A673 (cell line): ENCODE data around the gene PTPN18. TPM values are rescaled to one million over a fixed set of nuclear protein-coding genes. Genes with fewer than 3 reads are reported as not detected.

ENCODE experiments used
- BruUV-seq: library from RNA; stranded (reverse); fragments of 400-500 nt; replicated peaks from 2 replicates; lab custom pipeline; 2021; lab: Mats Ljungman, UMichigan
- CTCF ChIA-PET: fragments of 300-600 bp; sonication (Branson Sonifier 250); formaldehyde crosslinking; loops from one replicate; lab custom pipeline; 2022; ENCODE audit warnings: antibody characterized with exemption; lab: Charles Lee
- POLR2A ChIA-PET: fragments of 300-600 bp; sonication (Branson Sonifier 250); formaldehyde crosslinking; loops from one replicate; lab custom pipeline; 2022; ENCODE audit warnings: antibody characterized with exemption; ENCODE audit not compliant: low non-redundant PET; lab: Charles Lee
- DNase-seq: peaks from one replicate; pipeline ENCODE4 v3.0.0-alpha.2; 2015; ENCODE audit warnings: low spot score
- H3K27ac ChIP-seq: fragments of 200-600 bp; sonication (generic); 2 replicates; pipeline ENCODE4 v1.5.1; 2016; ENCODE audit warnings: mixed run types, low read depth, mild to moderate bottlenecking, mixed read lengths, antibody characterized with exemption, low read length; ENCODE audit not compliant: poor library complexity, severe bottlenecking
- H3K27me3 ChIP-seq: fragments of 200-600 bp; sonication (generic); replicated peaks from 2 replicates; pipeline ENCODE4 v1.6.1; 2017; ENCODE audit warnings: mixed run types, low read depth, mild to moderate bottlenecking, mixed read lengths, antibody characterized with exemption, low read length; ENCODE audit not compliant: insufficient read depth, poor library complexity
- H3K36me3 ChIP-seq: fragments of 200-600 bp; sonication (generic); 2 replicates; pipeline ENCODE4 v1.6.1; 2016; ENCODE audit warnings: mixed run types, mild to moderate bottlenecking, mixed read lengths, antibody characterized with exemption, low read length; ENCODE audit not compliant: insufficient read depth, poor library complexity, severe bottlenecking
- H3K4me1 ChIP-seq: fragments of 200-600 bp; sonication (generic); 2 replicates; pipeline ENCODE4 v1.6.1; 2017; ENCODE audit warnings: mixed run types, mild to moderate bottlenecking, mixed read lengths, antibody characterized with exemption, low read length; ENCODE audit not compliant: insufficient read depth, poor library complexity, severe bottlenecking
- H3K4me3 ChIP-seq: fragments of 200-600 bp; sonication (generic); 2 replicates; pipeline ENCODE4 v1.5.1; 2016; ENCODE audit warnings: low read depth, mixed run types, mild to moderate bottlenecking, mixed read lengths, low read length; ENCODE audit not compliant: poor library complexity, severe bottlenecking
- H3K9me3 ChIP-seq: fragments of 200-600 bp; sonication (generic); 2 replicates; pipeline ENCODE4 v1.6.1; 2016; ENCODE audit warnings: mixed run types, low read depth, mild to moderate bottlenecking, mixed read lengths, antibody characterized with exemption, low read length; ENCODE audit not compliant: poor library complexity, severe bottlenecking
- CTCF ChIP-seq: fragments of 300-800, 200-600 bp; sonication (generic); conservative IDR thresholded peaks from 2 replicates; pipeline ENCODE4 v1.5.1; 2017; ENCODE audit warnings: low read depth, mild to moderate bottlenecking, antibody characterized with exemption, low read length, moderate library complexity, mixed read lengths
- EZH2 ChIP-seq: fragments of 200-600 bp; sonication (generic); IDR thresholded peaks from 2 replicates; pipeline ENCODE4 v1.6.1; 2017; ENCODE audit warnings: borderline replicate concordance, low read depth, mild to moderate bottlenecking, mixed read lengths, antibody characterized with exemption, low read length; ENCODE audit not compliant: poor library complexity, severe bottlenecking
- intact Hi-C: fragments of 100-400 bp; cut with micrococcal nuclease; formaldehyde crosslinking; loops from one replicate; pipeline ENCODE4 v1.10.0; 2022; ENCODE audit not compliant: unreplicated experiment
- total RNA-seq: library from RNA; stranded (reverse); gene quantifications from 2 replicates; pipeline ENCODE4 v1.2.3, GENCODE V29; 2021

PTPN18 gene
- total RNA-seq, 1 experiment from 2014 or later = 3.2 TPM

GRCh38 chr2:130366720-130367119, 10.9 kb downstream of the PTPN18 start:
- BruUV-seq = no TSS peak
- POLR2A ChIA-PET = interaction anchor here (0.6 kb wide), 1 partner anchor 26 kb away, joined by 3 read pairs; no protein-coding TSS in a partner anchor
- CTCF ChIA-PET = interaction anchor here (0.6 kb wide), 2 partner anchors 11 to 1253 kb away, joined by 3 read pairs; no protein-coding TSS in a partner anchor
- Histone ChIP-seq H3K27ac (no peak overlapping the region), H3K36me3 (no peaks in the 10 kb centered on the region), H3K27me3 (no peaks in the 10 kb centered on the region), H3K9me3 (no peaks in the 10 kb centered on the region), H3K4me3 (no peak overlapping the region), H3K4me1 (no peaks in the 10 kb centered on the region)
- DNase-seq = no peak
- intact Hi-C loops = no loop called here
- TF ChIP-seq CTCF = no peak

- H3K27me3 ChIP-seq = no peaks in the 10 kb centered on the region
- no peak for DNase-seq
- H3K36me3 ChIP-seq = no peaks in the 10 kb centered on the region
- BruUV-seq = no TSS peak
- ChIA-PET CTCF (no interaction called here), POLR2A (no interaction called here)
- no peaks in the 10 kb centered on the region for H3K9me3 ChIP-seq
- H3K4me1 ChIP-seq = no peaks in the 10 kb centered on the region
- intact Hi-C loops = no loop called here
- TF ChIP-seq EZH2 (no peak), CTCF (no peak)
- H3K4me3 ChIP-seq = no peak overlapping the region
- H3K27ac ChIP-seq = no peak overlapping the region
These were observed 12.9 kb downstream of the PTPN18 start for GRCh38 chr2:130368786-130369185.

DNA sequence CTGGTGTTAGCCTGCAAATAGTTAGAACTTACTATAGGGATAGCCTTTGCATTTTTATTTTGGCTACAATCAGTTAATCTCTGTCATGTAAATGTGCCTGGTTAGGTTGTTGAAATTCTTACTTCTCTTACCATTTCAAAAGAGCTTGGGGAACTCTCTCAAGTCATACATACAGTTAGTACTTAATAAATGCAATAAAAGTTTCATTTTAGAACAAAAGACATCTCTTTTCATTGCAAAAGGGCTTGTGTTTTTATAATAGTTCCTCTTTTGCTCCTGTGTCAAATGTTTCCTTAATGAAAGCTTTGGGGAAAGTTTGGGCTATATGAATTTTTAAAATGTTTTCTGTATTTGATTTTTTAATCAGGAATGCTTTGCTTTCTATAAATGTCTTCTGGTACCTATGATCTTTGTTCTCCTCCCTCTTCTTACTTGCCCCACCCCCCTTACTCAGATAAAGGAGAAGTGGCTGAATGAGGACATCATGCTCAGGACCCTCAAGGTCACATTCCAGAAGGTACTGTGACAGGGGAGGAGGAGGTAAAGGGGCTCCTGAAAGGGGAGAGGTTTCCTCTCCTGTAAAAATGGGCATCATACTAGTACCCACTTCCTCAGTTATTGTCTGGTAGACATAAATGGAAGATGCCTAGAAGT, 13.6 kb downstream of the PTPN18 start:
- intact Hi-C loops = no loop called here
- Histone ChIP-seq H3K27me3 (no peaks in the 10 kb centered on the region), H3K9me3 (no peaks in the 10 kb centered on the region), H3K27ac (no peak overlapping the region), H3K4me3 (no peak overlapping the region), H3K36me3 (no peaks in the 10 kb centered on the region), H3K4me1 (no peaks in the 10 kb centered on the region)
- ChIA-PET POLR2A (no interaction called here), CTCF (no interaction called here)
- TF ChIP-seq CTCF = no peak
- TF ChIP-seq EZH2 = no peak
- DNase-seq = no peak
- BruUV-seq = no TSS peak
